Measurements from ENCODE around the gene TRIM44. TPM values are rescaled to one million over a fixed set of nuclear protein-coding genes. Genes with fewer than 3 reads are reported as not detected.

Gene TRIM44
- total RNA-seq, 4 donors from 2014 or later = 22.3 to 46.7 (median 39.5) TPM

DNA sequence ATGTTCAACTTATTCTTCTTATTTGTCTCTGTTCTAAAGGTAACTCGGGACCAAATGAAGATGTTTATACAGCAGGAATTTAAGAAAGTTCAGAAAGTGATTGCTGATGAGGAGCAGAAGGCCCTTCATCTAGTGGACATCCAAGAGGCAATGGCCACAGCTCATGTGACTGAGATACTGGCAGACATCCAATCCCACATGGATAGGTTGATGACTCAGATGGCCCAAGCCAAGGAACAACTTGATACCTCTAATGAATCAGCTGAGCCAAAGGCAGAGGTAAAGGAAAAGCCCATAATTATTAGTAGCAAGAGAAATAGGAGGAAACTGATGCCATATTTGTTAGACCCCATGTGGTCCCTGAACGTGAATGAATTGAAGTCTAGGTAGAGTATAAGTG is 63.3 kb downstream of the TRIM44 start:
- Histone ChIP-seq H3K27ac (no peak overlapping the region), H3K9me3 (peaks cover 0 to 13% (median 4%) of the 10 kb centered on the region in 4 donors), H3K4me1 (peaks cover 0 to 19% (median 7%) of the 10 kb centered on the region in 4 donors), H3K36me3 (peaks cover 0 to 57% (median 0%) of the 10 kb centered on the region in 3 donors), H3K27me3 (no peaks in the 10 kb centered on the region), H3K4me3 (no peak overlapping the region)
- DNase-seq (ENCODE audit: low spot score in 2 of 2) = peak in 1 of 2 donors; percentile 7
- TF ChIP-seq EP300 (IDR thresholded peaks at IDR 0.05) (no peak), POLR2A (IDR thresholded peaks at IDR 0.05) (no peak)
- TF ChIP-seq, protein P1, sequence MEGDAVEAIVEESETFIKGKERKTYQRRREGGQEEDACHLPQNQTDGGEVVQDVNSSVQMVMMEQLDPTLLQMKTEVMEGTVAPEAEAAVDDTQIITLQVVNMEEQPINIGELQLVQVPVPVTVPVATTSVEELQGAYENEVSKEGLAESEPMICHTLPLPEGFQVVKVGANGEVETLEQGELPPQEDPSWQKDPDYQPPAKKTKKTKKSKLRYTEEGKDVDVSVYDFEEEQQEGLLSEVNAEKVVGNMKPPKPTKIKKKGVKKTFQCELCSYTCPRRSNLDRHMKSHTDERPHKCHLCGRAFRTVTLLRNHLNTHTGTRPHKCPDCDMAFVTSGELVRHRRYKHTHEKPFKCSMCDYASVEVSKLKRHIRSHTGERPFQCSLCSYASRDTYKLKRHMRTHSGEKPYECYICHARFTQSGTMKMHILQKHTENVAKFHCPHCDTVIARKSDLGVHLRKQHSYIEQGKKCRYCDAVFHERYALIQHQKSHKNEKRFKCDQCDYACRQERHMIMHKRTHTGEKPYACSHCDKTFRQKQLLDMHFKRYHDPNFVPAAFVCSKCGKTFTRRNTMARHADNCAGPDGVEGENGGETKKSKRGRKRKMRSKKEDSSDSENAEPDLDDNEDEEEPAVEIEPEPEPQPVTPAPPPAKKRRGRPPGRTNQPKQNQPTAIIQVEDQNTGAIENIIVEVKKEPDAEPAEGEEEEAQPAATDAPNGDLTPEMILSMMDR (IDR thresholded peaks at IDR 0.05) = no peak
- WGBS, 2 donors = 79 to 82% methylated on average over 2 of the region's 2 CpGs

DNA sequence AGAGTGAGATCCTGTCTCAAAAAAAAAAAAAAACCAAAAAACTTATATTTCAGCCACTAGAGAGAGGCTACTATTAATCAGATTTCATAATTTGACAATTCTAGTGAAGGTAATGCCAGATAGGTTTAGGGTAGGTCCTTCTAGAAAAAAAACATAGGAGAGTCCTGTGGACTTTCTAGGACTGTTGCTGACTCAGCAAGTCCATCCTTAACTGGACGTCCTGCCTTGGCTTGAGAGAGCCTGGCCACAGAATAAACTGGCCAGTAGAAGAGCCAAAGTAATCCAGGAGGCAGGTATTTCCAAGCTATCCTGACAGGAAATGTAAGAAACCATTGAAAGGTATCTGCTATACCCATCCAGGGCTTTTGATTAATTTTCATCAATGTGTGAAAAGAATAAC is 64.6 kb downstream of the TRIM44 start:
- Histone ChIP-seq H3K9me3 (peaks cover 0 to 16% (median 4%) of the 10 kb centered on the region in 4 donors), H3K27ac (no peak overlapping the region), H3K4me3 (no peak overlapping the region), H3K27me3 (no peaks in the 10 kb centered on the region), H3K36me3 (peaks cover 0 to 69% (median 0%) of the 10 kb centered on the region in 3 donors), H3K4me1 (peaks cover 0 to 7% (median 0%) of the 10 kb centered on the region in 4 donors)
- 50 to 61% methylated on average over 1 of the region's 1 CpG for WGBS, 2 donors
- DNase-seq (ENCODE audit: low spot score in 2 of 2) = no peak
- TF ChIP-seq EP300 (IDR thresholded peaks at IDR 0.05) (no peak), POLR2A (IDR thresholded peaks at IDR 0.05) (no peak)
- TF ChIP-seq, protein P1 (IDR thresholded peaks at IDR 0.05) = no peak

DNA sequence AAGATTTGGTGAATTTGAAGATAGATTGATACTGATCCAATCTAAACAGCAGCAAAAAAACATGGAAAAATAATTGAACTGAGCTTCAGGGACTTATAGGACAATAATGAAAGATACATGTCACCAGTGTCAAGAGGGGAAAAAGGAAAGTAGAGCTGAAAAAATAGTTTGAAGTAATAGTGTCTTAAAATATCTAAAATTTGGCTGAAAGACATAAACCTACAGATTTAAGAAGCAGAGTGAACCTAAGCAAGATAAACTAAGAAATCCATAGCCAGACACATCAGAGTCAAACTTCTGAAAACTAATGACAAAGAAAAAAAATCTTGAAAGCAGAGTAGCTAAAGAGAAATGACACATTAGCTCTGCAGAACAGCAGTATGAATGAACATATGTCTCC is 67.7 kb downstream of the TRIM44 start:
- DNase-seq (ENCODE audit: low spot score in 2 of 2) = no peak
- no peaks in the 10 kb centered on the region for H3K4me1 ChIP-seq
- H3K27ac ChIP-seq = no peak overlapping the region
- no peak for TF ChIP-seq POLR2A (IDR thresholded peaks at IDR 0.05)
- TF ChIP-seq, protein P1 (IDR thresholded peaks at IDR 0.05) = no peak
- no peak for TF ChIP-seq EP300 (IDR thresholded peaks at IDR 0.05)
- H3K9me3 ChIP-seq = peaks cover 0 to 16% (median 4%) of the 10 kb centered on the region in 4 donors
- no peaks in the 10 kb centered on the region for H3K27me3 ChIP-seq
- no peak overlapping the region for H3K4me3 ChIP-seq
- peaks cover 0 to 70% (median 0%) of the 10 kb centered on the region in 3 donors for H3K36me3 ChIP-seq

DNA sequence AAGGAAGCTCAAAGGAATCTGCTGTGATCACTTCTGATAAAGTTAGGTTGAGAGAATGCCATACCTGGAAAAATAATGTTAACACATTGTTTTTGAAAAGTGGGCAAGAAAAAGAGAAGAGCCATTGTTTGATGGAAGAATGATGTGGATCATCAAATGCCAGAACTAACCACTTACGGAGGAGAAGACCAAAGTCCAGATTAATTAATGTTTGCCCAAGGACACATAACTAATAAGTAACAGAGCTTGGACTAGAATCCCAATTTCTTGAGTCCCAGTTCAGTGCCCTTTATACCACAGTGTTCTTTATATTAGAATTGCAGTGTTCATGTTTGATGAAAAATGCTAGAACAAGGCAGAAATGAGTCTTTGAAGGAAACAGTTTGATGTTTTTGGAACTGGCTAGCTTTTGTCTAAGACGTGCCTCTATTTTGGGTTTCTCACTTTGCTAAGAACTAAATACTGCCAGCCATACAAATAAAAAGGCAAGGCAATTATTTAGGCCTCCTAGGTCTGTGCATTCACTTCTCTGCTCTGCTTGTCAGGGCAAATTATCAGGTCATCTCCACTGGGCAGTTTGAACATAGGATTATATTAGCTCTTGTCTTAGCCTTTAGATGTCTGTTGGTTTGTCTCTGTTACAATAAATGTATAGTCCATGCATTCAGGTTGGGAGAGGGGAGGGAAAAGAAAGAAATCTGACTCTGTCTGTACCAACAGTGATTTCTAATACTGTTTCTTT is 72.3 kb downstream of the TRIM44 start:
- 43 to 60% methylated on average over 2 of the region's 2 CpGs for WGBS, 2 donors
- H3K9me3 ChIP-seq = peaks cover 0 to 13% (median 4%) of the 10 kb centered on the region in 4 donors
- no peaks in the 10 kb centered on the region for H3K4me1 ChIP-seq
- DNase-seq (ENCODE audit: low spot score in 2 of 2) = no peak
- TF ChIP-seq, protein P1 (IDR thresholded peaks at IDR 0.05) = no peak
- TF ChIP-seq EP300 (IDR thresholded peaks at IDR 0.05) (no peak), POLR2A (IDR thresholded peaks at IDR 0.05) (no peak)
- no peak overlapping the region for H3K27ac ChIP-seq
- peaks cover 0 to 61% (median 0%) of the 10 kb centered on the region in 3 donors for H3K36me3 ChIP-seq
- H3K4me3 ChIP-seq = no peak overlapping the region
- no peaks in the 10 kb centered on the region for H3K27me3 ChIP-seq

DNA sequence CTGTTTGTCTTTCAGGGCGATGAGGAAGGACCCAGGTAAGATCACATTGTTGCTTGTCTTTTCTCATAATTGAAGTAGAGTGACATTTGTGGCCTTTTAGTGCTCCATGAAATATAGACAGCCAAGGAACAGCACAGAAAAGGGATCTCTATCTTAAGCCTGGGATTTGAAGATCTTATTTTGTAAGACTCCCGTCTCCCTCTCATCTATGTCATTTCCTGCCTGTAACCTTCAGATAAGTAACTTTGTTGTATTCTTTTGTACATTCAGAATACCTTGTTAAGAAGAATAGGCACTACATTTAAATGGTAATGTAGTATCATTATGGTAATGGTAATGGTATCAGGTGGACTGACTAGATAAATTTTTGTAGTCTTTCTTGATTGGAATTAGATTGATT is 72.8 kb downstream of the TRIM44 start:
- Histone ChIP-seq H3K27me3 (no peaks in the 10 kb centered on the region), H3K36me3 (peaks cover 0 to 58% (median 0%) of the 10 kb centered on the region in 3 donors), H3K9me3 (peaks cover 0 to 7% (median under 1%) of the 10 kb centered on the region in 4 donors), H3K27ac (no peak overlapping the region), H3K4me1 (no peaks in the 10 kb centered on the region), H3K4me3 (no peak overlapping the region)
- 80 to 90% methylated on average over 2 of the region's 2 CpGs for WGBS, 2 donors
- TF ChIP-seq EP300 (IDR thresholded peaks at IDR 0.05) (no peak), POLR2A (IDR thresholded peaks at IDR 0.05) (no peak)
- TF ChIP-seq, protein P1 (IDR thresholded peaks at IDR 0.05) = no peak
- no peak for DNase-seq (ENCODE audit: low spot score in 2 of 2)
